ENCODE data around the gene PDS5B. TPM values are rescaled to one million over a fixed set of nuclear protein-coding genes. Genes with fewer than 3 reads are reported as not detected.

PDS5B gene
- total RNA-seq, 1 experiment from 2014 or later, result 44.3 TPM

GRCh38 chr13:32538621-32539246, 47.5 kb upstream of the PDS5B start, which contains the start of gene N4BP2L2 (continued):
- TF ChIP-seq MAX (CRISPR knock-in tag; IDR thresholded peaks at IDR 0.05) (no peak; the same call in 1 of the 2 replicates), ZNF281 (CRISPR knock-in tag; IDR thresholded peaks at IDR 0.05) (no peak), EMX1 (CRISPR knock-in tag; IDR thresholded peaks at IDR 0.05) (no peak), GTF2I (CRISPR knock-in tag; conservative IDR thresholded peaks at IDR 0.05) (no peak), HMGXB4 (CRISPR knock-in tag; IDR thresholded peaks at IDR 0.05) (0 out of 2 replicates have a peak, but pooled peaks have one; percentile 28), ATF3 (CRISPR knock-in tag; conservative IDR thresholded peaks at IDR 0.05) (no peak), ATF2 (CRISPR knock-in tag; IDR thresholded peaks at IDR 0.05; ENCODE audit: borderline replicate concordance, low read depth) (no peak), ZNF512 (CRISPR knock-in tag; IDR thresholded peaks at IDR 0.05; ENCODE audit: borderline replicate concordance) (no peak), FOXP4 (CRISPR knock-in tag; IDR thresholded peaks at IDR 0.05) (0 out of 2 replicates have a peak, but pooled peaks have one; percentile 14), NR1H2 (CRISPR knock-in tag; IDR thresholded peaks at IDR 0.05) (no peak), ZNF219 (CRISPR knock-in tag; IDR thresholded peaks at IDR 0.05; ENCODE audit: borderline replicate concordance) (no peak), PRDM15 (CRISPR knock-in tag; IDR thresholded peaks at IDR 0.05) (peak; percentile 62), ESRRA (CRISPR knock-in tag; IDR thresholded peaks at IDR 0.05; ENCODE audit: borderline replicate concordance) (no peak), IRF1 (CRISPR knock-in tag; IDR thresholded peaks at IDR 0.05) (no peak), USF2 (CRISPR knock-in tag; IDR thresholded peaks at IDR 0.05) (peak; percentile 54), NR3C1 (CRISPR knock-in tag; conservative IDR thresholded peaks at IDR 0.05; ENCODE audit: low read depth) (no peak), NR2C2 (CRISPR knock-in tag; IDR thresholded peaks at IDR 0.05) (no peak), PRRX2 (CRISPR knock-in tag; IDR thresholded peaks at IDR 0.05) (no peak), SMAD3 (CRISPR knock-in tag; IDR thresholded peaks at IDR 0.05; ENCODE audit: borderline replicate concordance) (peak; percentile 49; the same call in 1 of the 2 replicates), ZBTB21 (CRISPR knock-in tag; IDR thresholded peaks at IDR 0.05; ENCODE audit: borderline replicate concordance) (peak; percentile 47; the same call in 1 of the 2 replicates), SP1 (CRISPR knock-in tag; conservative IDR thresholded peaks at IDR 0.05) (no peak; the same call in 1 of the 2 replicates)
